AG04450 (cell line): ENCODE data around the gene TMEM120B. TPM values are rescaled to one million over a fixed set of nuclear protein-coding genes. Genes with fewer than 3 reads are reported as not detected.

Experiments
- CTCF ChIA-PET: fragments of 300-600, 350-600 bp; formaldehyde crosslinking; extraction: SDS; loops from one replicate; lab custom pipeline; 2022; ENCODE audit warnings: antibody characterized with exemption, inconsistent platforms; lab: Charles Lee
- POLR2A ChIA-PET: fragments of 350-600 bp; formaldehyde crosslinking; extraction: SDS; loops from one replicate; lab custom pipeline; 2021; ENCODE audit warnings: antibody characterized with exemption, inconsistent platforms; lab: Yijun Ruan, JAX
- DNase-seq: peaks from one replicate; pipeline ENCODE4 v3.0.0-alpha.2; 2011; ENCODE audit warnings: low read depth, low spot score
- H3K27ac ChIP-seq: one replicate; pipeline ENCODE4 v1.5.1; 2012; ENCODE audit warnings: low read depth, low read length, control low read depth
- H3K27me3 ChIP-seq: one replicate; pipeline ENCODE4 v1.6.0; 2012; ENCODE audit warnings: low read length; ENCODE audit not compliant: control insufficient read depth, insufficient read depth
- H3K4me3 ChIP-seq: 2 replicates; pipeline ENCODE4 v1.5.1; 2011; ENCODE audit warnings: mild to moderate bottlenecking, low read depth, low read length, control low read depth
- H3K9me3 ChIP-seq: 2 replicates; pipeline ENCODE4 v1.5.1; 2012; ENCODE audit warnings: low read length; ENCODE audit not compliant: control insufficient read depth, insufficient read depth
- polyA plus RNA-seq: library from polyadenylated mRNA; depleted of rRNA; stranded (reverse); fragments of >200 nt; gene quantifications from 2 replicates; pipeline ENCODE4 v1.2.3, GENCODE V29; 2011
- TF ChIP-seq, protein P1 (sequence below): IDR thresholded peaks from 2 replicates; pipeline ENCODE4 v1.5.1; 2011; ENCODE audit warnings: low read depth, low read length, control low read depth, inconsistent platforms

The TMEM120B gene
- polyA plus RNA-seq, 1 experiment: 11.1 TPM

DNA sequence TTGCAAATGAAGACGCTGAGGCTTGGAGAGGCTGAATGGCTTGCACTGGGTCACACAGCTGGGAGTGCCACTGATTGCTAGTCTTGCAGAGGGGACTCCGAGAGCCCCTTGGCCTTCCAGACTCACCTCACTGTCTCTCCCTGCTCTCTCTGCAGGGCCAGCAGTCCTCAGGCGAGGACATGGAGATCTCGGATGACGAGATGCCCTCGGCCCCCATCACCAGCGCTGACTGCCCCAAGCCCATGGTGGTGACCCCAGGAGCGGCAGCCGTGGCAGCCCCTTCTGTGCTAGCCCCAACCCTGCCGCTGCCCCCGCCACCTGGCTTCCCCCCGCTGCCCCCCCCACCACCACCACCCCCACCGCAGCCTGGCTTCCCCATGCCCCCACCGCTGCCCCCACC lies 101.4 kb downstream of the TMEM120B start:
- no peaks in the 10 kb centered on the region for H3K27me3 ChIP-seq
- H3K27ac ChIP-seq: no peak overlapping the region
- no peak for DNase-seq
- TF ChIP-seq, protein P1, sequence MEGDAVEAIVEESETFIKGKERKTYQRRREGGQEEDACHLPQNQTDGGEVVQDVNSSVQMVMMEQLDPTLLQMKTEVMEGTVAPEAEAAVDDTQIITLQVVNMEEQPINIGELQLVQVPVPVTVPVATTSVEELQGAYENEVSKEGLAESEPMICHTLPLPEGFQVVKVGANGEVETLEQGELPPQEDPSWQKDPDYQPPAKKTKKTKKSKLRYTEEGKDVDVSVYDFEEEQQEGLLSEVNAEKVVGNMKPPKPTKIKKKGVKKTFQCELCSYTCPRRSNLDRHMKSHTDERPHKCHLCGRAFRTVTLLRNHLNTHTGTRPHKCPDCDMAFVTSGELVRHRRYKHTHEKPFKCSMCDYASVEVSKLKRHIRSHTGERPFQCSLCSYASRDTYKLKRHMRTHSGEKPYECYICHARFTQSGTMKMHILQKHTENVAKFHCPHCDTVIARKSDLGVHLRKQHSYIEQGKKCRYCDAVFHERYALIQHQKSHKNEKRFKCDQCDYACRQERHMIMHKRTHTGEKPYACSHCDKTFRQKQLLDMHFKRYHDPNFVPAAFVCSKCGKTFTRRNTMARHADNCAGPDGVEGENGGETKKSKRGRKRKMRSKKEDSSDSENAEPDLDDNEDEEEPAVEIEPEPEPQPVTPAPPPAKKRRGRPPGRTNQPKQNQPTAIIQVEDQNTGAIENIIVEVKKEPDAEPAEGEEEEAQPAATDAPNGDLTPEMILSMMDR: no peak
- no peak overlapping the region for H3K4me3 ChIP-seq
- H3K9me3 ChIP-seq: no peaks in the 10 kb centered on the region; the same call in 1 of the 2 replicates
- POLR2A ChIA-PET: no interaction called here
- CTCF ChIA-PET: interaction anchor here (4.0 kb wide), 1 partner anchor 17 kb away, joined by 143 read pairs; the partner anchor contains the start of gene RHOF

DNA sequence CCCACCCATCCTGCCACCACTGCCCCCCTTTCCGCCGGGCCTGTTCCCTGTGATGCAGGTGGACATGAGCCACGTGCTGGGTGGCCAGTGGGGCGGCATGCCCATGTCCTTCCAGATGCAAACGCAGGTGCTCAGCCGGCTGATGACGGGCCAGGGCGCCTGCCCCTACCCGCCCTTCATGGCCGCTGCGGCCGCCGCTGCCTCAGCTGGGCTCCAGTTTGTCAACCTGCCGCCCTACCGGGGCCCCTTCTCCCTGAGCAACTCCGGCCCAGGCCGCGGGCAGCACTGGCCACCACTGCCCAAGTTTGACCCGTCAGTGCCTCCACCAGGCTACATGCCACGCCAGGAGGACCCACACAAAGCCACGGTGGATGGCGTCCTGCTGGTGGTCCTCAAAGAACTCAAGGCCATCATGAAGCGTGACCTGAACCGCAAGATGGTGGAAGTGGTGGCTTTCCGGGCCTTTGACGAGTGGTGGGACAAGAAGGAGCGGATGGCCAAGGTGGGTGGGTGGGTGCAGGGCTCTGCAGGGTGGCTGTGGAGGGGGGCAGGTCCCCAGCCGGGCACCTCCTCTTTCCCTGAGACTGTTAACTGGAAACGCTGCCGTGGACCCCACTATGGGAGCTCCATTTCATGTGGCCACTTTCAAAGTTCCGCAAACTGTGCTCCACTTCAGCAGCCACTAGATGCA lies 102.0 kb downstream of the TMEM120B start:
- H3K9me3 ChIP-seq: no peaks in the 10 kb centered on the region; the same call in 1 of the 2 replicates
- no peak overlapping the region for H3K27ac ChIP-seq
- no peak overlapping the region for H3K4me3 ChIP-seq
- no peak for DNase-seq
- TF ChIP-seq, protein P1: no peak
- H3K27me3 ChIP-seq: no peaks in the 10 kb centered on the region
- ChIA-PET CTCF (interaction anchor here (2.9 kb wide), 1 partner anchor 20 kb away, joined by 17 read pairs; the partner anchor contains the start of gene RHOF), POLR2A (interaction anchor here (0.6 kb wide), 1 partner anchor 1143 kb away, joined by 3 read pairs; no protein-coding TSS in a partner anchor)

DNA sequence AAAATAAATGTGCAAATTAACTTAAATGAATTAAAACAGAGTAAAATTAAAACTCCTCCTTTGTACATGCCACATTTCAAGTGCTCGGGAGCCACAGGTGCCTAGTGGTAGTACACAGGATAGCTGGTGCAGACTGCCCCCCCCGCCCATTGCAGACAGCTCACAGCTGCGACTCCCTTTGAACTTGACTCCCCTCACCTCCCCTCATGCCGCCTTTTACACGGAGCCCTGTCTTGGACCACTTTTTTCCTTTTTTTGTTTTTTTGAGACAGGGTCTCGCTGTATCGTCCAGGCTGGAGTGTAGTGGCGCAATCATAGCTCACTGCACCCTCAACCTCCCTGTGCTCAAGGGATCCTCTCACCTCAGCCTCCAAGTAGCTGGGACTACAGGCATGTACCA lies 102.7 kb downstream of the TMEM120B start:
- TF ChIP-seq, protein P1: no peak
- ChIA-PET POLR2A (interaction anchor here (0.6 to 0.8 kb wide), 3 partner anchors 12 to 1142 kb away, joined by 3 to 4 read pairs (median 3); no protein-coding TSS in a partner anchor), CTCF (interaction anchor here (0.5 to 2.9 kb wide), 2 partner anchors 21 to 320 kb away, joined by 3 to 17 read pairs; partner anchors contain the start of gene RHOF)
- Histone ChIP-seq H3K4me3 (no peak overlapping the region), H3K27ac (no peak overlapping the region), H3K27me3 (no peaks in the 10 kb centered on the region), H3K9me3 (no peaks in the 10 kb centered on the region; the same call in 1 of the 2 replicates)
- DNase-seq: no peak

DNA sequence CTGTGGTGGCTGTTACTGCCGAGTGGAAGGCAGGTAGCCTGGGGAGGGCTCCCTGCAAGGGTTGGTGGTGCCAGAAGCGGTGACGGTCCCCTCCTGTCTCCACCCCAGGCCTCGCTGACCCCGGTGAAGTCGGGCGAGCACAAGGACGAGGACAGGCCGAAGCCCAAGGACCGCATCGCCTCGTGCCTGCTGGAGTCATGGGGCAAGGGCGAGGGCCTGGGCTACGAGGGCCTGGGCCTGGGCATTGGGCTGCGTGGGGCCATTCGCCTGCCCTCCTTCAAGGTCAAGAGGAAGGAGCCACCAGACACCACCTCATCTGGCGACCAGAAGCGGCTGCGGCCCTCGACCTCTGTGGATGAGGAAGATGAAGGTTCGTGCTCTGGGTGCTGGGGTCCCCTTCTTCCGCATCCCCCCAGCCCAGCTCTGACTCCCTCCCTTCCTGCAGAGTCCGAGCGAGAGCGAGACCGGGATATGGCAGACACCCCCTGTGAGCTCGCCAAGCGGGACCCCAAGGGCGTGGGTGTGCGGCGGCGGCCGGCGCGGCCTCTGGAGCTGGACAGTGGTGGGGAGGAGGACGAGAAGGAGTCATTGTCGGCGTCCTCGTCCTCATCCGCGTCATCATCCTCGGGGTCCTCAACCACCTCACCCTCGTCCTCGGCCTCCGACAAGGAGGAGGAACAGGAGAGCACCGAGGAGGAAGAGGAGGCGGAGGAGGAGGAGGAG lies 104.5 kb downstream of the TMEM120B start:
- Histone ChIP-seq H3K9me3 (no peaks in the 10 kb centered on the region; the same call in 1 of the 2 replicates), H3K27me3 (no peaks in the 10 kb centered on the region), H3K4me3 (no peak overlapping the region), H3K27ac (no peak overlapping the region)
- CTCF ChIA-PET: interaction anchor here (2.9 kb wide), 1 partner anchor 23 kb away, joined by 17 read pairs; the partner anchor contains the start of gene RHOF
- POLR2A ChIA-PET: interaction anchor here (1.1 kb wide), 1 partner anchor 71 kb away, joined by 3 read pairs; the partner anchor contains the start of gene PSMD9
- TF ChIP-seq, protein P1: no peak
- DNase-seq: no peak
